ENCODE results near the gene PAX7. TPM values are rescaled to one million over a fixed set of nuclear protein-coding genes. Genes with fewer than 3 reads are reported as not detected.

PAX7 gene
- total and polyA plus RNA-seq, 7 donors = not detected

DNA sequence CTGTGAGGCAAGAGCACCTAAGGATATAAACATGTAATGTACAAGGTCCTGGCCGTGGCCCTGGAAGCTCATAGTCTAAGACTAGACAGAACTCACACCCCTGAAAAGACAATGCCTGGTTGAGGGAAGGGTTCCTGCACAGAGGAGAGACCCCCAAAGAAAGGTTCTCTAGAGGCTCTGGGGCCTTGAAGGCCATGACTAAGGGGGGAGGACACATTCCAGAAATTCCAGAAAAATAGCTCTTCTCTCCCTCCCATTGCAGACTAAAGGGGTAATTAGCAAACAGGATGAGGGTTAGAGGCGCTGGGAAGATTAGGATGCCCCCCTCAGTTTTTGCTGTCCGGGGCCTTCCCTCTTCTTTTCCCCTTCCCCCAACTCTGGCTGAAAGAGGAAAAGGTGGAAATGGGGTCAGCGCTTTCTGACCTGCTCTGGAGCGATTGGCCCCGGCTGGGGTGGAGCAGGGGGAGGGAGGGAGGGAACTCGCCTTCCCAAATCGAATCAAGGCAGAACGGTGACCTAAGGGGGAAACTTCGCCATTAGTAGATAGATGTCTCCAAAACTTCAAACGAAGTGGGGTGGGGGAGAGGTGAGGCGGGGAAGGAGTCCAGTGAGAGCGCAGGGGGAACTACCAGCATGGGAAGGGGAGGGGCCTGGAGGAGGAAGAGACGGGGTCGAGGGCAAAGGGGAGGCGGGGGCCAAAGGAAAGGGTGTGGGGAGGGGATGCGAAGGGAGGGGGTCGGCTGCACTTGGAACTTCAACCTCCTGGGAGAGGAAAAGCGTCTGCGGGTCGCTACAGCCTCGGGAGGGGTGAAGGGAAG lies 11.8 kb downstream of the PAX7 start:
- Histone ChIP-seq H3K9me3 (no peaks in the 10 kb centered on the region), H3K27ac (no peak overlapping the region), H3K4me1 (peaks cover 0 to 32% (median 24%) of the 10 kb centered on the region in 4 donors), H3K36me3 (no peaks in the 10 kb centered on the region), H3K27me3 (peaks cover 86 to 100% (median 100%) of the 10 kb centered on the region in 3 donors), H3K4me3 (no peak overlapping the region)
- DNase-seq = no peak
- 3 to 7% methylated on average over 22 of the region's 22 CpGs for WGBS, 2 donors
- TF ChIP-seq, protein P1, sequence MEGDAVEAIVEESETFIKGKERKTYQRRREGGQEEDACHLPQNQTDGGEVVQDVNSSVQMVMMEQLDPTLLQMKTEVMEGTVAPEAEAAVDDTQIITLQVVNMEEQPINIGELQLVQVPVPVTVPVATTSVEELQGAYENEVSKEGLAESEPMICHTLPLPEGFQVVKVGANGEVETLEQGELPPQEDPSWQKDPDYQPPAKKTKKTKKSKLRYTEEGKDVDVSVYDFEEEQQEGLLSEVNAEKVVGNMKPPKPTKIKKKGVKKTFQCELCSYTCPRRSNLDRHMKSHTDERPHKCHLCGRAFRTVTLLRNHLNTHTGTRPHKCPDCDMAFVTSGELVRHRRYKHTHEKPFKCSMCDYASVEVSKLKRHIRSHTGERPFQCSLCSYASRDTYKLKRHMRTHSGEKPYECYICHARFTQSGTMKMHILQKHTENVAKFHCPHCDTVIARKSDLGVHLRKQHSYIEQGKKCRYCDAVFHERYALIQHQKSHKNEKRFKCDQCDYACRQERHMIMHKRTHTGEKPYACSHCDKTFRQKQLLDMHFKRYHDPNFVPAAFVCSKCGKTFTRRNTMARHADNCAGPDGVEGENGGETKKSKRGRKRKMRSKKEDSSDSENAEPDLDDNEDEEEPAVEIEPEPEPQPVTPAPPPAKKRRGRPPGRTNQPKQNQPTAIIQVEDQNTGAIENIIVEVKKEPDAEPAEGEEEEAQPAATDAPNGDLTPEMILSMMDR (IDR thresholded peaks at IDR 0.05) = no peak
- TF ChIP-seq POLR2A (IDR thresholded peaks at IDR 0.05) (no peak), POLR2AphosphoS5 (IDR thresholded peaks at IDR 0.05) (no peak), EP300 (IDR thresholded peaks at IDR 0.05) (no peak)
- intact Hi-C loops (cut with DNase I) = no loop called here

DNA sequence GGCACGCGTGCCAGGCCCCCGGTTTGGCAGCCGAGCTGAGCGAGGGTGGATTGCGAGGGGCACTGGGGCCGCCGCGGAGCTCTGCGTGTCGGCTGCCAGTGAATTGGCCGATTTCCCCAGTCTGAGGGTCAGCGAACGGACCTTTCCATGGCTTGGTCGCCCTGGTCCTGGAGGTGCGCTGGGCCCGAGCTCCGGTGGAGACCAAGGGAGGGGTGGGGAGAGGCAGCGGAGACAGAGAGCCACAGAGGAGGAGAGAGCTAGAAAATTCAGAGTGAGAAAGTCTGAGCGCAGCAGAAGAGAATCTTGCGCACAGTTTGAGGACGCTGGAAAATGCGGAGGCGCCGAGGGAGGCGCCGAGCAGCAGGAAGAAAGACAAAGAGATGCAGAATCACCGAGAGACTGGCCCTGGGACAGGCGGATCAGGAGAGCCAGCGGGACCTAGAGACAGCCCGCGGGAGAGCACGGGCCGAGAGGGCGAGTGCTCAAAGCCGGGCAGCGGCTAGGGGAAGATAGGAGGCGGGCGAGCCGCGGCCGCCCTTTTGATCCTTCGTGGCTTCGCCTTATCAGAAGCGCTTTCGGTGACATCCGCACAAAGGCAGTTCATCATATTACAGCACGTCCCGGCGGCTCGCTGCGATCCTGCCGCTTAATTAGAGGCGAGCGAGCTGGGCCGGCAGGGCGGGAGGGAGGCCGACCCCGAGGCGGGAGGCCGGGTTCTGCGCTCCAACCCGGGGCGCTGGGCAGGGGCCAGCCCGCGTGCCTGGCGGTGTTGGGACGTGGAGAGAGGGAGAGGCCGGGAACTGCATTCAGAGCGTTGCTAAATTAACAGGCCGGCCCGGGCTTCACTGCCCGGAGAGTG lies 12.7 kb downstream of the PAX7 start:
- peaks cover 0 to 32% (median 24%) of the 10 kb centered on the region in 4 donors for H3K4me1 ChIP-seq
- no peaks in the 10 kb centered on the region for H3K36me3 ChIP-seq
- WGBS, 2 donors = 2% methylated on average over 73 of the region's 73 CpGs
- DNase-seq = no peak
- H3K27ac ChIP-seq = no peak overlapping the region
- intact Hi-C loops (cut with DNase I) = no loop called here
- H3K4me3 ChIP-seq = no peak overlapping the region
- TF ChIP-seq EP300 (IDR thresholded peaks at IDR 0.05) (no peak), POLR2A (IDR thresholded peaks at IDR 0.05) (no peak), POLR2AphosphoS5 (IDR thresholded peaks at IDR 0.05) (no peak)
- TF ChIP-seq, protein P1 (IDR thresholded peaks at IDR 0.05) = no peak
- no peaks in the 10 kb centered on the region for H3K9me3 ChIP-seq
- H3K27me3 ChIP-seq = peaks cover 84 to 100% (median 100%) of the 10 kb centered on the region in 3 donors

DNA sequence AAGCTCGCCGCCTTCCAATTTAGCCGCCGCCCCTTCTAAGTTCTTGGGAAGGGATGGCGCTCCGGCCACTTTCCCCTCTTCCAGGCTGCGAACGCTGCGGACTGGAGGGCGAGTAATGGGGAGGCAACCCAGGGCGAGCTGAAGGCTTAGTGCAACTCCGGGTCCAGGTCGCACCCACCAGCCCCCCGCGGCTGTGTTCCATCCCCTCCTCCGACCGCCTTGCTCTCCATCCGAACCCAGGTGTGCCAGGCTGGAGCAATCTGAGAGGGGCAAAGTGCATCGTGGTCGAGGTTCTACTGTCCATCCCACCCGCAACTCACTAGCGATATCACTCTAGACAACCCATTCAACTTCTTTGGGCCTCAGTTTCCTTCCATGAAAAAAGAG lies 13.4 kb downstream of the PAX7 start:
- Histone ChIP-seq H3K36me3 (no peaks in the 10 kb centered on the region), H3K27ac (no peak overlapping the region), H3K4me1 (peaks cover 0 to 32% (median 24%) of the 10 kb centered on the region in 4 donors), H3K4me3 (no peak overlapping the region), H3K27me3 (peaks cover 86 to 100% (median 100%) of the 10 kb centered on the region in 3 donors), H3K9me3 (no peaks in the 10 kb centered on the region)
- TF ChIP-seq, protein P1 (IDR thresholded peaks at IDR 0.05) = no peak
- TF ChIP-seq EP300 (IDR thresholded peaks at IDR 0.05) (no peak), POLR2A (IDR thresholded peaks at IDR 0.05) (no peak), POLR2AphosphoS5 (IDR thresholded peaks at IDR 0.05) (no peak)
- intact Hi-C loops (cut with DNase I) = no loop called here
- DNase-seq = no peak
- WGBS, 2 donors = 5% methylated on average over 22 of the region's 22 CpGs

DNA sequence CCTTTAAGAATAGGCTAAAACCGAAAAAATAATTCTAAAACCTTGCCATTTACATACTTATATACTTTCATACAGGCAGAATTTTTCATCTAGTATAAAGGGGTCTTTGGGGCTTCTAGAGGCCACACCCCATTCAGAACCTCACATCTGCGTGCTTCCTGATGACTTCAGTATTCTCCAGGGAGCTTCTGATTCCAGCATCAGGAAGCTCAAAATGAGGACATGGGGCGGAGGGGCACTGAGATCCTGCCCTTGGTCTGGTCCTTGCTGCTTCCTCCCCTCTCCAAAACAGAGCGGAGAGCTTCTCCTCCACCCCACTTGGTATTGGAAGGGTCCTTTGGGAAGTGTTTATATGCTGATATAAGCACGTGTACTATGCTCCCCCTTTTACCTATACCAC lies 13.8 kb downstream of the PAX7 start:
- Histone ChIP-seq H3K27me3 (peaks cover 88 to 100% (median 100%) of the 10 kb centered on the region in 3 donors), H3K4me3 (no peak overlapping the region), H3K36me3 (no peaks in the 10 kb centered on the region), H3K4me1 (peaks cover 0 to 32% (median 24%) of the 10 kb centered on the region in 4 donors), H3K9me3 (no peaks in the 10 kb centered on the region), H3K27ac (no peak overlapping the region)
- 6% methylated on average over 5 of the region's 5 CpGs for WGBS, 2 donors
- no peak for DNase-seq
- intact Hi-C loops (cut with DNase I) = no loop called here
- no peak for TF ChIP-seq EP300 (IDR thresholded peaks at IDR 0.05)
- no peak for TF ChIP-seq POLR2A (IDR thresholded peaks at IDR 0.05)
- TF ChIP-seq, protein P1 (IDR thresholded peaks at IDR 0.05) = no peak
- no peak for TF ChIP-seq POLR2AphosphoS5 (IDR thresholded peaks at IDR 0.05)

Data from sigmoid colon (tissue), 7 donors.